HEK293 (cell line): ENCODE results near the gene ZFAND2B.
A peak's percentile ranks its signal among the peaks of the same experiment; 100 is the strongest.

ENCODE experiments used
- CTCF ChIA-PET: fragments of 350-600 bp; formaldehyde crosslinking; extraction: SDS; loops from one replicate; lab custom pipeline; 2021; ENCODE audit warnings: antibody characterized with exemption; lab: Yijun Ruan, JAX
- POLR2A ChIA-PET: fragments of 300-600 bp; formaldehyde crosslinking; extraction: SDS; loops from one replicate; lab custom pipeline; 2020; ENCODE audit warnings: antibody characterized with exemption, inconsistent platforms; lab: Yijun Ruan, JAX
- H3K27ac ChIP-seq: fragments of 200-500 bp; sonication (Bioruptor generic); 2 replicates; pipeline ENCODE4 v1.5.1; 2014; ENCODE audit warnings: low read depth, low read length, control low read depth, inconsistent platforms; ENCODE audit errors: extremely low read depth
- H3K36me3 ChIP-seq, 2 experiments: fragments of 200-500 bp in 1 of 2; sonication (Bioruptor generic) in 1 of 2; 1 replicate in 1 of 2; 2 replicates in 1 of 2; pipeline ENCODE4 v1.5.1; 2014 to 2017; ENCODE audit warnings: inconsistent platforms in 2 of 2, low read length in 2 of 2; ENCODE audit not compliant: control insufficient read depth in 2 of 2, insufficient read depth in 1 of 2
- H3K4me1 ChIP-seq: fragments of 200-500 bp; sonication (Bioruptor generic); 2 replicates; pipeline ENCODE4 v1.5.1; 2014; ENCODE audit warnings: mild to moderate bottlenecking, low read length, inconsistent platforms; ENCODE audit not compliant: control insufficient read depth, insufficient read depth
- H3K4me3 ChIP-seq: 2 replicates; pipeline ENCODE4 v1.5.1; 2011; ENCODE audit warnings: low read depth, mild to moderate bottlenecking, control low read depth, low read length, moderate library complexity
- H3K9me3 ChIP-seq: fragments of 200-500 bp; sonication (Bioruptor generic); 2 replicates; pipeline ENCODE4 v1.5.1; 2014; ENCODE audit warnings: low read depth, low read length, inconsistent platforms; ENCODE audit not compliant: control insufficient read depth, insufficient read depth
- GLI4 ChIP-seq: fragments of 450-650 bp; formaldehyde crosslinking; IDR thresholded peaks from 2 replicates; pipeline ENCODE4 v1.5.1; 2016; ENCODE audit warnings: missing biosample characterization, missing genetic modification characterization
- GLIS1 ChIP-seq: fragments of 450-650 bp; formaldehyde crosslinking; IDR thresholded peaks from 2 replicates; pipeline ENCODE4 v1.5.1; 2016; ENCODE audit warnings: missing biosample characterization, missing genetic modification characterization
- PRDM1 ChIP-seq: fragments of 450-650 bp; formaldehyde crosslinking; IDR thresholded peaks from 2 replicates; pipeline ENCODE4; 2016; ENCODE audit warnings: missing biosample characterization, missing genetic modification characterization
- ZBTB17 ChIP-seq: fragments of 450-650 bp; formaldehyde crosslinking; IDR thresholded peaks from 2 replicates; pipeline ENCODE4 v1.5.1; 2016; ENCODE audit warnings: missing biosample characterization, missing genetic modification characterization
- ZFP3 ChIP-seq: fragments of 450-650 bp; formaldehyde crosslinking; IDR thresholded peaks from 2 replicates; pipeline ENCODE4 v1.5.1; 2016; ENCODE audit warnings: low read depth, missing biosample characterization, missing genetic modification characterization
- ZFP37 ChIP-seq: fragments of 450-650 bp; formaldehyde crosslinking; IDR thresholded peaks from 2 replicates; pipeline ENCODE4 v1.5.1; 2016; ENCODE audit warnings: missing biosample characterization, missing genetic modification characterization
- ZFP69B ChIP-seq: fragments of 450-650 bp; formaldehyde crosslinking; IDR thresholded peaks from 2 replicates; pipeline ENCODE4 v1.5.1; 2016; ENCODE audit warnings: missing biosample characterization, missing genetic modification characterization
- ZIC2 ChIP-seq: fragments of 450-650 bp; formaldehyde crosslinking; IDR thresholded peaks from 2 replicates; pipeline ENCODE4 v1.5.1; 2016; ENCODE audit warnings: missing biosample characterization, missing genetic modification characterization
- ZNF2 ChIP-seq: fragments of 450-650 bp; formaldehyde crosslinking; IDR thresholded peaks from 2 replicates; pipeline ENCODE4 v1.5.1; 2016; ENCODE audit warnings: missing biosample characterization, missing genetic modification characterization
- ZNF350 ChIP-seq: fragments of 450-650 bp; formaldehyde crosslinking; IDR thresholded peaks from 2 replicates; pipeline ENCODE4 v1.5.0; 2017; ENCODE audit warnings: missing biosample characterization, mild to moderate bottlenecking, missing genetic modification characterization
- ZNF416 ChIP-seq: fragments of 450-650 bp; formaldehyde crosslinking; IDR thresholded peaks from 2 replicates; pipeline ENCODE4 v1.5.1; 2016; ENCODE audit warnings: missing biosample characterization, missing genetic modification characterization
- ZNF544 ChIP-seq: fragments of 450-650 bp; formaldehyde crosslinking; IDR thresholded peaks from 2 replicates; pipeline ENCODE4 v1.5.0; 2017; ENCODE audit warnings: missing biosample characterization, missing genetic modification characterization
- ZNF777 ChIP-seq: fragments of 450-650 bp; formaldehyde crosslinking; IDR thresholded peaks from 2 replicates; pipeline ENCODE4 v1.5.1; 2017; ENCODE audit warnings: missing biosample characterization, missing genetic modification characterization, borderline replicate concordance
- TF ChIP-seq, protein P1 (sequence below): fragments of 450-650 bp; formaldehyde crosslinking; IDR thresholded peaks from 2 replicates; pipeline ENCODE4 v1.5.1; 2016; ENCODE audit warnings: missing biosample characterization, missing genetic modification characterization
- TF ChIP-seq, protein P2 (sequence below): fragments of 450-650 bp; formaldehyde crosslinking; IDR thresholded peaks from 2 replicates; pipeline ENCODE4 v1.5.1; 2016; ENCODE audit warnings: missing biosample characterization, missing genetic modification characterization
- TF ChIP-seq, protein P3 (sequence below): fragments of 450-650 bp; formaldehyde crosslinking; IDR thresholded peaks from 2 replicates; pipeline ENCODE4 v1.5.0; 2017; ENCODE audit warnings: missing biosample characterization, missing genetic modification characterization, borderline replicate concordance
- TF ChIP-seq, protein P4 (sequence below): fragments of 450-650 bp; formaldehyde crosslinking; IDR thresholded peaks from 2 replicates; pipeline ENCODE4 v1.5.1; 2016; ENCODE audit warnings: missing biosample characterization, missing genetic modification characterization
- TF ChIP-seq, protein P5 (sequence below): fragments of 450-650 bp; formaldehyde crosslinking; IDR thresholded peaks from 2 replicates; pipeline ENCODE4 v1.5.1; 2016; ENCODE audit warnings: missing biosample characterization, missing genetic modification characterization
- TF ChIP-seq, protein P6 (sequence below): fragments of 450-650 bp; formaldehyde crosslinking; IDR thresholded peaks from 2 replicates; pipeline ENCODE4 v1.5.1; 2017; ENCODE audit warnings: missing biosample characterization, missing genetic modification characterization

ZFAND2B gene

DNA sequence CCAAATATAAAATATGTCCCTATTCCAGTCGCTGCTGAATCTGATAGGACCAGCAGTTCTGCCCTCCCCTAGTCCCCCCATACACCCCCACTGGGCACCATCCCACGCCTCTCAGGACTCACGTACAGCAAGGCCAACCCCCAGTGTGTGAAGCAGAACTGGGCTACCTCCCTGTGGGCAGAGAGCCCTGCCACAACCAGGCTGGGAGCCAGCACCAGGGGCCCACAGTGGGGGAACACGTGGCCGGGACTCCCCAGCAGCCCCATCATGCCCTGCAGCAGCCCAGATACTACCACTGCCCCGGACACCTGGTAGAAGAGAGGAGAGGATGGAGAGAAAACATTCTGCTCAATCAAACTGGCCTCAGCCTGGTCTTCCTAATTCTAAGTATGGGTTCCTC is 38.1 kb upstream of the ZFAND2B start:
- peaks cover 0 to 20% of the 10 kb centered on the region in 2 experiments; a peak in 1 of 3 replicates for H3K36me3 ChIP-seq
- no peaks in the 10 kb centered on the region for H3K4me1 ChIP-seq
- TF ChIP-seq GLIS1, result peak; percentile 43; the same call in 1 of the 2 replicates
- peak; percentile 22; the same call in 1 of the 2 replicates for TF ChIP-seq ZIC2 (tag by site-specific recombination)
- TF ChIP-seq, protein P1, sequence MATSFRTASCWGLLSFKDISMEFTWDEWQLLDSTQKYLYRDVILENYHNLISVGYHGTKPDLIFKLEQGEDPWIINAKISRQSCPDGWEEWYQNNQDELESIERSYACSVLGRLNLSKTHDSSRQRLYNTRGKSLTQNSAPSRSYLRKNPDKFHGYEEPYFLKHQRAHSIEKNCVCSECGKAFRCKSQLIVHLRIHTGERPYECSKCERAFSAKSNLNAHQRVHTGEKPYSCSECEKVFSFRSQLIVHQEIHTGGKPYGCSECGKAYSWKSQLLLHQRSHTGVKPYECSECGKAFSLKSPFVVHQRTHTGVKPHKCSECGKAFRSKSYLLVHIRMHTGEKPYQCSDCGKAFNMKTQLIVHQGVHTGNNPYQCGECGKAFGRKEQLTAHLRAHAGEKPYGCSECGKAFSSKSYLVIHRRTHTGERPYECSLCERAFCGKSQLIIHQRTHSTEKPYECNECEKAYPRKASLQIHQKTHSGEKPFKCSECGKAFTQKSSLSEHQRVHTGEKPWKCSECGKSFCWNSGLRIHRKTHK (tag by site-specific recombination), result no peak
- TF ChIP-seq, all 188 proteins: peak for 2
- Histone ChIP-seq H3K27ac (no peak overlapping the region), H3K9me3 (no peaks in the 10 kb centered on the region), H3K4me3 (no peak overlapping the region)
- ChIA-PET CTCF (interaction anchor here (0.5 to 0.6 kb wide), 2 partner anchors 126 to 646 kb away, joined by 3 read pairs; no protein-coding TSS in a partner anchor), POLR2A (no interaction called here)

DNA sequence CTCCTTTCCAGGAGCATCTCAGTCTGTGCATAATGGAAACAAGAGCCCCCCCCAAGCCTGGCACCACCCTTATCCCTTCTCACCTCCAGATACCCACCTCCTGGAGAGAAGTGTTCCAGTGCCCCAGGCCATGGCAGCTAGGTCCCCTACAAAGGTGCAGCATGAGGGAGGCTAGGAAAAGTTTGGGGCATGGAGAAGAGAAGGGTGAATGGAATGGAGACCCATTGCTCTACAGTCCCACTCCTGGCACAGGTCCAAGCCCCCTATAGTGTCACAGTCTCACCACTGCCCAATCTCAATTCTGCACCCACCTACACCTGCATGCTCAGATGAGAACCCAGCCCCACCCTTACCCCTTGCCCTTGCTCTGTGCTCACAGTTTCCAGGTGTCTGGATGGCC is 37.6 kb upstream of the ZFAND2B start:
- H3K27ac ChIP-seq, result no peak overlapping the region
- ChIA-PET POLR2A (interaction anchor here (1.0 kb wide), 1 partner anchor 60 kb away, joined by 3 read pairs; the partner anchor contains the start of genes ANKZF1 and ATG9A), CTCF (interaction anchor here (0.8 to 8.4 kb wide), 3 partner anchors 10 to 227 kb away, joined by 3 to 101 read pairs (median 32); partner anchors contain the start of gene NHEJ1)
- TF ChIP-seq ZFP37 (no peak), ZNF777 (no peak), ZNF416 (tag by site-specific recombination) (no peak), ZIC2 (tag by site-specific recombination) (no peak), ZBTB17 (tag by site-specific recombination) (no peak), ZFP69B (tag by site-specific recombination) (no peak), ZNF350 (tag by site-specific recombination) (no peak), PRDM1 (tag by site-specific recombination) (no peak), ZNF544 (no peak), ZNF2 (no peak), GLI4 (no peak), ZFP3 (no peak)
- TF ChIP-seq, protein P2, sequence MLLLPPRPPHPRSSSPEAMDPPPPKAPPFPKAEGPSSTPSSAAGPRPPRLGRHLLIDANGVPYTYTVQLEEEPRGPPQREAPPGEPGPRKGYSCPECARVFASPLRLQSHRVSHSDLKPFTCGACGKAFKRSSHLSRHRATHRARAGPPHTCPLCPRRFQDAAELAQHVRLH (tag by site-specific recombination), result no peak
- TF ChIP-seq, protein P3, sequence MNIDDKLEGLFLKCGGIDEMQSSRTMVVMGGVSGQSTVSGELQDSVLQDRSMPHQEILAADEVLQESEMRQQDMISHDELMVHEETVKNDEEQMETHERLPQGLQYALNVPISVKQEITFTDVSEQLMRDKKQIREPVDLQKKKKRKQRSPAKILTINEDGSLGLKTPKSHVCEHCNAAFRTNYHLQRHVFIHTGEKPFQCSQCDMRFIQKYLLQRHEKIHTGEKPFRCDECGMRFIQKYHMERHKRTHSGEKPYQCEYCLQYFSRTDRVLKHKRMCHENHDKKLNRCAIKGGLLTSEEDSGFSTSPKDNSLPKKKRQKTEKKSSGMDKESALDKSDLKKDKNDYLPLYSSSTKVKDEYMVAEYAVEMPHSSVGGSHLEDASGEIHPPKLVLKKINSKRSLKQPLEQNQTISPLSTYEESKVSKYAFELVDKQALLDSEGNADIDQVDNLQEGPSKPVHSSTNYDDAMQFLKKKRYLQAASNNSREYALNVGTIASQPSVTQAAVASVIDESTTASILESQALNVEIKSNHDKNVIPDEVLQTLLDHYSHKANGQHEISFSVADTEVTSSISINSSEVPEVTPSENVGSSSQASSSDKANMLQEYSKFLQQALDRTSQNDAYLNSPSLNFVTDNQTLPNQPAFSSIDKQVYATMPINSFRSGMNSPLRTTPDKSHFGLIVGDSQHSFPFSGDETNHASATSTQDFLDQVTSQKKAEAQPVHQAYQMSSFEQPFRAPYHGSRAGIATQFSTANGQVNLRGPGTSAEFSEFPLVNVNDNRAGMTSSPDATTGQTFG (tag by site-specific recombination), result no peak
- TF ChIP-seq, protein P4, sequence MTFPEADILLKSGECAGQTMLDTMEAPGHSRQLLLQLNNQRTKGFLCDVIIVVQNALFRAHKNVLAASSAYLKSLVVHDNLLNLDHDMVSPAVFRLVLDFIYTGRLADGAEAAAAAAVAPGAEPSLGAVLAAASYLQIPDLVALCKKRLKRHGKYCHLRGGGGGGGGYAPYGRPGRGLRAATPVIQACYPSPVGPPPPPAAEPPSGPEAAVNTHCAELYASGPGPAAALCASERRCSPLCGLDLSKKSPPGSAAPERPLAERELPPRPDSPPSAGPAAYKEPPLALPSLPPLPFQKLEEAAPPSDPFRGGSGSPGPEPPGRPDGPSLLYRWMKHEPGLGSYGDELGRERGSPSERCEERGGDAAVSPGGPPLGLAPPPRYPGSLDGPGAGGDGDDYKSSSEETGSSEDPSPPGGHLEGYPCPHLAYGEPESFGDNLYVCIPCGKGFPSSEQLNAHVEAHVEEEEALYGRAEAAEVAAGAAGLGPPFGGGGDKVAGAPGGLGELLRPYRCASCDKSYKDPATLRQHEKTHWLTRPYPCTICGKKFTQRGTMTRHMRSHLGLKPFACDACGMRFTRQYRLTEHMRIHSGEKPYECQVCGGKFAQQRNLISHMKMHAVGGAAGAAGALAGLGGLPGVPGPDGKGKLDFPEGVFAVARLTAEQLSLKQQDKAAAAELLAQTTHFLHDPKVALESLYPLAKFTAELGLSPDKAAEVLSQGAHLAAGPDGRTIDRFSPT, result no peak
- TF ChIP-seq, protein P5, sequence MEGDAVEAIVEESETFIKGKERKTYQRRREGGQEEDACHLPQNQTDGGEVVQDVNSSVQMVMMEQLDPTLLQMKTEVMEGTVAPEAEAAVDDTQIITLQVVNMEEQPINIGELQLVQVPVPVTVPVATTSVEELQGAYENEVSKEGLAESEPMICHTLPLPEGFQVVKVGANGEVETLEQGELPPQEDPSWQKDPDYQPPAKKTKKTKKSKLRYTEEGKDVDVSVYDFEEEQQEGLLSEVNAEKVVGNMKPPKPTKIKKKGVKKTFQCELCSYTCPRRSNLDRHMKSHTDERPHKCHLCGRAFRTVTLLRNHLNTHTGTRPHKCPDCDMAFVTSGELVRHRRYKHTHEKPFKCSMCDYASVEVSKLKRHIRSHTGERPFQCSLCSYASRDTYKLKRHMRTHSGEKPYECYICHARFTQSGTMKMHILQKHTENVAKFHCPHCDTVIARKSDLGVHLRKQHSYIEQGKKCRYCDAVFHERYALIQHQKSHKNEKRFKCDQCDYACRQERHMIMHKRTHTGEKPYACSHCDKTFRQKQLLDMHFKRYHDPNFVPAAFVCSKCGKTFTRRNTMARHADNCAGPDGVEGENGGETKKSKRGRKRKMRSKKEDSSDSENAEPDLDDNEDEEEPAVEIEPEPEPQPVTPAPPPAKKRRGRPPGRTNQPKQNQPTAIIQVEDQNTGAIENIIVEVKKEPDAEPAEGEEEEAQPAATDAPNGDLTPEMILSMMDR (tag by site-specific recombination), result no peak
- TF ChIP-seq, protein P6, sequence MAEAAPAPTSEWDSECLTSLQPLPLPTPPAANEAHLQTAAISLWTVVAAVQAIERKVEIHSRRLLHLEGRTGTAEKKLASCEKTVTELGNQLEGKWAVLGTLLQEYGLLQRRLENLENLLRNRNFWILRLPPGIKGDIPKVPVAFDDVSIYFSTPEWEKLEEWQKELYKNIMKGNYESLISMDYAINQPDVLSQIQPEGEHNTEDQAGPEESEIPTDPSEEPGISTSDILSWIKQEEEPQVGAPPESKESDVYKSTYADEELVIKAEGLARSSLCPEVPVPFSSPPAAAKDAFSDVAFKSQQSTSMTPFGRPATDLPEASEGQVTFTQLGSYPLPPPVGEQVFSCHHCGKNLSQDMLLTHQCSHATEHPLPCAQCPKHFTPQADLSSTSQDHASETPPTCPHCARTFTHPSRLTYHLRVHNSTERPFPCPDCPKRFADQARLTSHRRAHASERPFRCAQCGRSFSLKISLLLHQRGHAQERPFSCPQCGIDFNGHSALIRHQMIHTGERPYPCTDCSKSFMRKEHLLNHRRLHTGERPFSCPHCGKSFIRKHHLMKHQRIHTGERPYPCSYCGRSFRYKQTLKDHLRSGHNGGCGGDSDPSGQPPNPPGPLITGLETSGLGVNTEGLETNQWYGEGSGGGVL (tag by site-specific recombination), result no peak

More for the DNA sequence above, 37.6 kb upstream of the ZFAND2B start:
- Histone ChIP-seq H3K9me3 (no peaks in the 10 kb centered on the region), H3K36me3 (peaks cover 0 to 24% of the 10 kb centered on the region in 2 experiments; a peak in 1 of 3 replicates), H3K4me1 (no peaks in the 10 kb centered on the region), H3K4me3 (no peak overlapping the region)
